HG02884 (cell line): Measurements from ENCODE around the gene OR52M1.

ENCODE experiments used
- ATAC-seq: cut with Tn5 transposase; IDR thresholded peaks from one replicate; pipeline ENCODE4 v1.9.1; 2021; ENCODE audit warnings: mild to moderate bottlenecking, moderate library complexity; ENCODE audit not compliant: unreplicated experiment

OR52M1 gene

DNA sequence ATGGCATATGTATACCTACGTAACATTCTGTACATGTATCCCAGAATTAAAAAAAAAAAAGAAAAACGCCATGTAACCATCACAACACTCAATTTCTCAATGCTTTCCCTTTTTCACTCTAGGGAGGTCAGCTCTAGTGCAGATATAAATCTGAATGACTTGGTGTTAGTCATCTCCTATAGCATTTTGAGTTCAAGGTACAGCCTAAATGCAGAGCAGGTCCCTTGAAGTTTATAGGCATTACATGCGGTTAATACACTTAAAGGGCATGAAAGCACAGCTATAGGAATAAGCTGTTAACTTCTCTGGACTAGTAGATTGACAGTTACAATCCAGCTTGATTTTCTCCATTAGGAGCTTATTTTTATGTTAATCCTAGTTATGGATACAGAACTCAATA lies 20.4 kb downstream of the OR52M1 start:
- no peak for ATAC-seq

- ATAC-seq: no peak
Observed at GRCh38 chr11:4569075-4569474, 24.1 kb downstream of the OR52M1 start.

- no peak for ATAC-seq
Observed at GRCh38 chr11:4576880-4577279, 31.9 kb downstream of the OR52M1 start.

DNA sequence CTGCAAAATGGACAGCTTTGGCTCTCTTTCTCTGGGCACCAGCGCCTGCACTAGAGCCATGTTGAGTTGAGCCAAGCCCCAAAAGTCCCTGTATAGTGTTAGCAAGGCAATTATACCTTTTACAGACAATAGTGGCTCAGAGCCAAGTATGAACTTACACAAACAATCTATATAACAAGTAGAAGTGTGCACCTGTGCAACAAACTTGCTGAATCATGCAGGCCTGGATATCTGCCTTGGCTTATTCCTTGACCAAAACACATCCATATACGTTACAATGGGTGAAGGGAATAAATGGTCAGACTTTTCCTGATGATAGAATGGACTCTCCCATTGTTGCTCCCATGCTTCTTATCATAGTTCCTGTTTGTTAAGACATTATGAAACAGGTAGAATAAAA lies 32.8 kb downstream of the OR52M1 start:
- no peak for ATAC-seq

GRCh38 chr11:4578624-4579023 lies 33.6 kb downstream of the OR52M1 start:
- no peak for ATAC-seq

- ATAC-seq: no peak
Observed at GRCh38 chr11:4580124-4580523, 35.1 kb downstream of the OR52M1 start.

DNA sequence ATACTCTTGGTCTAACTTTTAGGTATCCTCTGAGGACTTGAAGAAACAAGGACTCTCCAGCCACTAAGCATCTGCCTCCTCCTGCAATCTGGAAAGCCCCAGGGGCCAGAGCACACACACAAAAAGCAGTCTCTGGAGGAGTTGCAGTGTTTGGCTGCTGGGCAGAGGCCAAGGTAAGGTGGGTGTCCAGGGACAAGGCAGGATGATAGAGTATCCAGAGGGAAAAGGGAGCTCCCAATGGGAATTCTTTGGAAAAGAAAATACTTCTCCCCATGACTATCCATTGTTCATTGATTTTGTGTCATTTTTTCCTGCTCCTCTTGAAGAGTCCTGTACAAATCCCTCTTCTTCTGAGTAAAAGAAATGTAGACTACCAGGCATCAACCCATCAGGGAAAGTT lies 36.5 kb downstream of the OR52M1 start, which contains the start of gene OR52I2:
OR52I2 (plus strand) TSS at position 301 of the 400 bp plus-strand sequence.
- ATAC-seq: no peak

DNA sequence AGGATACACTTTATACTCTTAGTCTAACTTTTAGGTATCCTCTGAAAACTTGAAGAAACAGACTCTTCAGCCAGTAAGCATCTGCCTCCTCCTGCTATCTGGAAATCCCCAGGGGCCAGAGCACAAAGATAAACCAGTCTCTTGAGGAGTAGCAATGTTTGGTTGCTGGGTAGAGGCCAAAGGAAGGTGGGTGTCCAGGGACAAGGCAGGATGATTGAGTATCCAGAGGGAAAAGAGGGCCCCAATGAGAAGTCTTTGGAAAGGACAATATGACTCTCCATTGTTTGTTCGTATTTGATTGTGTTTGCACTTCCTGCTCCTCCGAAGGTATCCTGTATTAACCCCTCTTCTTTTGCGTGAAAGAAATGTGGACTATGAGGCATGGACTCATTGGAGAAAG lies 44.0 kb downstream of the OR52M1 start:
- no peak for ATAC-seq

GRCh38 chr11:4593739-4594138 lies 48.7 kb downstream of the OR52M1 start, which contains the start of gene OR52I1:
Gene OR52I1, plus strand, starts transcription at chr11:4594039. Its CDS starts 0 bp downstream, at chr11:4594039.
- no peak for ATAC-seq
